ENCODE data around the gene ANKRD55.

The ANKRD55 gene

DNA sequence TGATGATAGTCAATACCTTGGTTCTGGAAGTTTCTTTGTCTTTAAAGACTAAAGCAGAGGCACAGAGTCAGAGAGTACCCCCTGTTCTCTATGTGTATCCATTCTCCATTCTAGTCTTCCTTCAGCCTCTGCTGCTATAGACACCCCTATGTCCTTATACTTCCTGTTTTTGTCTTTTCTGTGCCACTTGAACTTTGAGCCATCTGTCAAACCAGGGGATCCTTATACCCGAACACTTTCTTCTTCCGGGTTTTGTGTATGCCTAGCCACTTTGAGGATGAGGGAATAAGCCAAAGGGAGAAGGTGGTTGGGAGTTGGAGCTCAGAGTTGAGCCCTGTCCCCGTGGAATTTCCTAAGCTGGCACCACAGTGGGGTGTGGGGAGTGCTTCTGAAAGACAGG is 177.3 kb downstream of the ANKRD55 start:
- H3K27me3 ChIP-seq (replicated peaks; ENCODE audit: insufficient read depth, low read length), result no peaks in the 10 kb centered on the region
- TF ChIP-seq, protein P1, sequence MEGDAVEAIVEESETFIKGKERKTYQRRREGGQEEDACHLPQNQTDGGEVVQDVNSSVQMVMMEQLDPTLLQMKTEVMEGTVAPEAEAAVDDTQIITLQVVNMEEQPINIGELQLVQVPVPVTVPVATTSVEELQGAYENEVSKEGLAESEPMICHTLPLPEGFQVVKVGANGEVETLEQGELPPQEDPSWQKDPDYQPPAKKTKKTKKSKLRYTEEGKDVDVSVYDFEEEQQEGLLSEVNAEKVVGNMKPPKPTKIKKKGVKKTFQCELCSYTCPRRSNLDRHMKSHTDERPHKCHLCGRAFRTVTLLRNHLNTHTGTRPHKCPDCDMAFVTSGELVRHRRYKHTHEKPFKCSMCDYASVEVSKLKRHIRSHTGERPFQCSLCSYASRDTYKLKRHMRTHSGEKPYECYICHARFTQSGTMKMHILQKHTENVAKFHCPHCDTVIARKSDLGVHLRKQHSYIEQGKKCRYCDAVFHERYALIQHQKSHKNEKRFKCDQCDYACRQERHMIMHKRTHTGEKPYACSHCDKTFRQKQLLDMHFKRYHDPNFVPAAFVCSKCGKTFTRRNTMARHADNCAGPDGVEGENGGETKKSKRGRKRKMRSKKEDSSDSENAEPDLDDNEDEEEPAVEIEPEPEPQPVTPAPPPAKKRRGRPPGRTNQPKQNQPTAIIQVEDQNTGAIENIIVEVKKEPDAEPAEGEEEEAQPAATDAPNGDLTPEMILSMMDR (IDR thresholded peaks at IDR 0.05; ENCODE audit: low read length), result no peak
- TF ChIP-seq EZH2phosphoT487 (IDR thresholded peaks at IDR 0.05; ENCODE audit: low read length), result no peak
- TF ChIP-seq EZH2 (optimal IDR thresholded peaks at IDR 0.05; ENCODE audit: low read depth, low read length), result no peak
- H3K4me2 ChIP-seq (ENCODE audit: low read depth, low read length), result no peak overlapping the region
- DNase-seq, result no peak
- peaks cover 11% of the 10 kb centered on the region for H3F3A ChIP-seq (ENCODE audit: insufficient read depth, low read length)
- peak overlapping the region; percentile 29 for H2AFZ ChIP-seq (ENCODE audit: low read length)
- H3K79me2 ChIP-seq (ENCODE audit: low read length), result no peaks in the 10 kb centered on the region
- H3K4me3 ChIP-seq (ENCODE audit: low read length), result no peak overlapping the region
- no peaks in the 10 kb centered on the region for H4K20me1 ChIP-seq (ENCODE audit: insufficient read depth, low read length)
- H3K36me3 ChIP-seq (replicated peaks; ENCODE audit: insufficient read depth, low read length), result no peaks in the 10 kb centered on the region
- H3K9ac ChIP-seq (ENCODE audit: low read length), result no peak overlapping the region
- no peaks in the 10 kb centered on the region for H3K9me2 ChIP-seq (replicated peaks; ENCODE audit: insufficient read depth, low read length)
- peaks cover 41% of the 10 kb centered on the region for H3K4me1 ChIP-seq (ENCODE audit: low read length)
- H3K9me3 ChIP-seq (replicated peaks; ENCODE audit: insufficient read depth, low read length), result no peaks in the 10 kb centered on the region
- H3K27ac ChIP-seq (ENCODE audit: low read length), result no peak overlapping the region

DNA sequence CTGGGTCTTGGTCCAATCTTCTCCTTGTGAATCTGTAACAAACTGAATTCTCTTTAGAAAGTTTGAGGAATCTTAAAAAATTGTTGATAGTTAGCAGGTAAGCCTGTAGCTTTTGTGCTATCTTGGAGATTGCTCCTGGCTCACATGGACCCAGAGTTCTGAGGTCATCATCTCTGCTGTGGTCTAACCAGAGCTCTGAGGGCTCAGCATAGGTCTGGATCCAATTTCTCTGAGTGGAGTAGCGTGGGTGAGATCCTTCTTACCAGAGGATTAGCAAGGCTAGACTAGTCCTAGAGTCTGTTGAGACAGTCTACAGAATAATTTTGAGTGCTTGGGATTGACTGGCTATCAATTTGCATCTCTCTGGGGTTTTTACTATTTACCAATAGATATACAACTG is 177.8 kb downstream of the ANKRD55 start:
- Histone ChIP-seq H3K27me3 (replicated peaks; ENCODE audit: insufficient read depth, low read length) (no peaks in the 10 kb centered on the region), H3K4me1 (ENCODE audit: low read length) (peaks cover 37% of the 10 kb centered on the region), H3K27ac (ENCODE audit: low read length) (no peak overlapping the region), H3K79me2 (ENCODE audit: low read length) (no peaks in the 10 kb centered on the region), H2AFZ (ENCODE audit: low read length) (no peak overlapping the region), H3K4me3 (ENCODE audit: low read length) (no peak overlapping the region), H4K20me1 (ENCODE audit: insufficient read depth, low read length) (no peaks in the 10 kb centered on the region), H3F3A (ENCODE audit: insufficient read depth, low read length) (peaks cover 17% of the 10 kb centered on the region), H3K9me3 (replicated peaks; ENCODE audit: insufficient read depth, low read length) (no peaks in the 10 kb centered on the region), H3K4me2 (ENCODE audit: low read depth, low read length) (no peak overlapping the region), H3K9ac (ENCODE audit: low read length) (no peak overlapping the region), H3K36me3 (replicated peaks; ENCODE audit: insufficient read depth, low read length) (no peaks in the 10 kb centered on the region), H3K9me2 (replicated peaks; ENCODE audit: insufficient read depth, low read length) (no peaks in the 10 kb centered on the region)
- TF ChIP-seq, protein P1 (IDR thresholded peaks at IDR 0.05; ENCODE audit: low read length), result no peak
- TF ChIP-seq EZH2 (optimal IDR thresholded peaks at IDR 0.05; ENCODE audit: low read depth, low read length) (no peak), EZH2phosphoT487 (IDR thresholded peaks at IDR 0.05; ENCODE audit: low read length) (no peak)
- no peak for DNase-seq

DNA sequence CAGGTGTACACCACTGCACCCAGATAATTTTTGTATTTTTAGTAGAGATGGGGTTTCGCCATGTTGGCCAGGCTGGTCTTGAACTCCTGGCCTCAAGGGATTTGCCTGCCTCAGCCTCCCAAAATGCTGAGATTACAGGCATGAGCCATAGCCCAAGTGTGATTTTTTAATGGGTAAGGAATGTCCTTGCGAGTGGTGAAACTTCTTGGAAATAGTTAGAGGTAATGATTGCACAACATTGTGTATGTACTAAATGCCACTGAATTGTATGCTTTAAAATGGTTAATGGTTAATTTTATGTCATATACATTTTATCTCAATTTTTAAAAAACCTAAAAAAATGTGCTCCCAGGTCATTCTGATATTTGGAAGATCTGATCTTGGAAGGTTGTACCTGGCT is 178.5 kb downstream of the ANKRD55 start:
- peaks cover 19% of the 10 kb centered on the region for H3F3A ChIP-seq (ENCODE audit: insufficient read depth, low read length)
- no peaks in the 10 kb centered on the region for H3K79me2 ChIP-seq (ENCODE audit: low read length)
- no peak overlapping the region for H3K27ac ChIP-seq (ENCODE audit: low read length)
- no peaks in the 10 kb centered on the region for H3K9me3 ChIP-seq (replicated peaks; ENCODE audit: insufficient read depth, low read length)
- H3K4me3 ChIP-seq (ENCODE audit: low read length), result no peak overlapping the region
- no peak for DNase-seq
- no peaks in the 10 kb centered on the region for H3K9me2 ChIP-seq (replicated peaks; ENCODE audit: insufficient read depth, low read length)
- H3K4me2 ChIP-seq (ENCODE audit: low read depth, low read length), result no peak overlapping the region
- no peaks in the 10 kb centered on the region for H3K27me3 ChIP-seq (replicated peaks; ENCODE audit: insufficient read depth, low read length)
- TF ChIP-seq EZH2 (optimal IDR thresholded peaks at IDR 0.05; ENCODE audit: low read depth, low read length) (no peak), EZH2phosphoT487 (IDR thresholded peaks at IDR 0.05; ENCODE audit: low read length) (no peak)
- TF ChIP-seq, protein P1 (IDR thresholded peaks at IDR 0.05; ENCODE audit: low read length), result no peak
- peaks cover 41% of the 10 kb centered on the region for H3K4me1 ChIP-seq (ENCODE audit: low read length)
- H3K9ac ChIP-seq (ENCODE audit: low read length), result no peak overlapping the region
- H2AFZ ChIP-seq (ENCODE audit: low read length), result no peak overlapping the region
- no peaks in the 10 kb centered on the region for H4K20me1 ChIP-seq (ENCODE audit: insufficient read depth, low read length)
- no peaks in the 10 kb centered on the region for H3K36me3 ChIP-seq (replicated peaks; ENCODE audit: insufficient read depth, low read length)
